Measurements from ENCODE around the gene LAG3. TPM values are rescaled to one million over a fixed set of nuclear protein-coding genes. Genes with fewer than 3 reads are reported as not detected.
A peak's percentile ranks its signal among the peaks of the same experiment; 100 is the strongest.
"Not testable (repeated sequence)": the region's sequence is repeated elsewhere in the genome, so short reads cannot be mapped to it uniquely, and the experiment has no call there.

The LAG3 gene
- total and polyA plus RNA-seq, 4 donors = 0.82 to 1.7 (median 1.4) TPM

GRCh38 chr12:6734506-6735387 is 37.6 kb upstream of the LAG3 start:
- ATAC-seq (ENCODE audit: insufficient read depth, low FRiP score) = no peak
- DNase-seq = no peak
- 73 to 84% methylated on average over 10 of the region's 10 CpGs for WGBS, 2 donors
- H3K27me3 ChIP-seq (ENCODE audit: control insufficient read depth in 3 of 3, insufficient read depth in 3 of 3, low read length in 2 of 3) = no peaks in the 10 kb centered on the region
- H3K36me3 ChIP-seq (ENCODE audit: control insufficient read depth in 4 of 4, insufficient read depth in 4 of 4, low read length in 4 of 4) = peaks cover 3 to 26% (median 22%) of the 10 kb centered on the region in 4 donors
- TF ChIP-seq, protein P1, sequence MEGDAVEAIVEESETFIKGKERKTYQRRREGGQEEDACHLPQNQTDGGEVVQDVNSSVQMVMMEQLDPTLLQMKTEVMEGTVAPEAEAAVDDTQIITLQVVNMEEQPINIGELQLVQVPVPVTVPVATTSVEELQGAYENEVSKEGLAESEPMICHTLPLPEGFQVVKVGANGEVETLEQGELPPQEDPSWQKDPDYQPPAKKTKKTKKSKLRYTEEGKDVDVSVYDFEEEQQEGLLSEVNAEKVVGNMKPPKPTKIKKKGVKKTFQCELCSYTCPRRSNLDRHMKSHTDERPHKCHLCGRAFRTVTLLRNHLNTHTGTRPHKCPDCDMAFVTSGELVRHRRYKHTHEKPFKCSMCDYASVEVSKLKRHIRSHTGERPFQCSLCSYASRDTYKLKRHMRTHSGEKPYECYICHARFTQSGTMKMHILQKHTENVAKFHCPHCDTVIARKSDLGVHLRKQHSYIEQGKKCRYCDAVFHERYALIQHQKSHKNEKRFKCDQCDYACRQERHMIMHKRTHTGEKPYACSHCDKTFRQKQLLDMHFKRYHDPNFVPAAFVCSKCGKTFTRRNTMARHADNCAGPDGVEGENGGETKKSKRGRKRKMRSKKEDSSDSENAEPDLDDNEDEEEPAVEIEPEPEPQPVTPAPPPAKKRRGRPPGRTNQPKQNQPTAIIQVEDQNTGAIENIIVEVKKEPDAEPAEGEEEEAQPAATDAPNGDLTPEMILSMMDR (IDR thresholded peaks at IDR 0.05; ENCODE audit: control extremely low read depth, extremely low read depth) = no peak
- H3K27ac ChIP-seq (ENCODE audit: low read depth in 1 of 2, low read length in 1 of 2) = no peak overlapping the region
- no peaks in the 10 kb centered on the region for H3K9me3 ChIP-seq (ENCODE audit: control insufficient read depth in 4 of 4, insufficient read depth in 3 of 4, low read length in 3 of 4)
- no peak overlapping the region for H3K9ac ChIP-seq (ENCODE audit: insufficient read depth in 1 of 2, low read length in 2 of 2)
- H3K4me3 ChIP-seq = no peak overlapping the region
- peaks cover 0 to 4% (median 0%) of the 10 kb centered on the region in 5 donors for H3K4me1 ChIP-seq (ENCODE audit: control insufficient read depth in 5 of 5, insufficient read depth in 5 of 5, low read length in 5 of 5)

GRCh38 chr12:6735448-6736191 is 36.7 kb upstream of the LAG3 start:
- peaks cover 0 to 4% (median 0%) of the 10 kb centered on the region in 5 donors for H3K4me1 ChIP-seq (ENCODE audit: control insufficient read depth in 5 of 5, insufficient read depth in 5 of 5, low read length in 5 of 5)
- H3K27ac ChIP-seq (ENCODE audit: low read depth in 1 of 2, low read length in 1 of 2) = no peak overlapping the region
- no peaks in the 10 kb centered on the region for H3K9me3 ChIP-seq (ENCODE audit: control insufficient read depth in 4 of 4, insufficient read depth in 3 of 4, low read length in 3 of 4)
- ATAC-seq (ENCODE audit: insufficient read depth, low FRiP score) (no peak), DNase-seq (peak; percentile 66 to 76 (median 67))
- H3K27me3 ChIP-seq (ENCODE audit: control insufficient read depth in 3 of 3, insufficient read depth in 3 of 3, low read length in 2 of 3) = no peaks in the 10 kb centered on the region
- peaks cover 1 to 18% (median 14%) of the 10 kb centered on the region in 4 donors for H3K36me3 ChIP-seq (ENCODE audit: control insufficient read depth in 4 of 4, insufficient read depth in 4 of 4, low read length in 4 of 4)
- TF ChIP-seq, protein P1 (IDR thresholded peaks at IDR 0.05; ENCODE audit: control extremely low read depth, extremely low read depth) = peak; percentile 72
- H3K9ac ChIP-seq (ENCODE audit: insufficient read depth in 1 of 2, low read length in 2 of 2) = no peak overlapping the region
- no peak overlapping the region for H3K4me3 ChIP-seq
- WGBS, 2 donors = 41 to 46% methylated on average over 8 of the region's 8 CpGs

DNA sequence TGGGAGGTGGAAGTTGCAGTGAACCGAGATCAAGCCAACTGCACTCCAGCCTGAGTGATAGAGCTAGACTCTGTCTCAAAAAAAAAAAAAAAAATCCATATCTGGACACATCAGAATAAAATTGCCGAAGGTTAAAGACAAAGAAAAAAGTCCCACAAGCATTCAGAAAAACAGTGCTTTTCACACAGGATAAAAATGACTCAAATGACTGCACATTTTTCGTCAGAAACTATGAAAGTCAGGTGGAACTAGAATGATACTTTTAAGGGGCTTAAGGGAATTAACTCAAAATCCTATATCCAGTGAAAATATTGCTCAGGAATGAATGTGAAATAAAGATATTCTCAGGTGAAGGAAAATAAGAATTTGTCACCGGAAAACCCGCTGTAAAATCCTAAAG is 35.6 kb upstream of the LAG3 start:
- TF ChIP-seq, protein P1 (IDR thresholded peaks at IDR 0.05; ENCODE audit: control extremely low read depth, extremely low read depth) = no peak
- H3K9me3 ChIP-seq (ENCODE audit: control insufficient read depth in 4 of 4, insufficient read depth in 3 of 4, low read length in 3 of 4) = no peaks in the 10 kb centered on the region
- 94 to 98% methylated on average over 5 of the region's 5 CpGs for WGBS, 2 donors
- peaks cover 0 to 10% (median 6%) of the 10 kb centered on the region in 4 donors for H3K36me3 ChIP-seq (ENCODE audit: control insufficient read depth in 4 of 4, insufficient read depth in 4 of 4, low read length in 4 of 4)
- DNase-seq (no peak), ATAC-seq (ENCODE audit: insufficient read depth, low FRiP score) (no peak)
- H3K27me3 ChIP-seq (ENCODE audit: control insufficient read depth in 3 of 3, insufficient read depth in 3 of 3, low read length in 2 of 3) = no peaks in the 10 kb centered on the region
- H3K4me3 ChIP-seq = no peak overlapping the region
- peaks cover 0 to 4% (median 0%) of the 10 kb centered on the region in 5 donors for H3K4me1 ChIP-seq (ENCODE audit: control insufficient read depth in 5 of 5, insufficient read depth in 5 of 5, low read length in 5 of 5)
- H3K27ac ChIP-seq (ENCODE audit: low read depth in 1 of 2, low read length in 1 of 2) = no peak overlapping the region
- no peak overlapping the region for H3K9ac ChIP-seq (ENCODE audit: insufficient read depth in 1 of 2, low read length in 2 of 2)

DNA sequence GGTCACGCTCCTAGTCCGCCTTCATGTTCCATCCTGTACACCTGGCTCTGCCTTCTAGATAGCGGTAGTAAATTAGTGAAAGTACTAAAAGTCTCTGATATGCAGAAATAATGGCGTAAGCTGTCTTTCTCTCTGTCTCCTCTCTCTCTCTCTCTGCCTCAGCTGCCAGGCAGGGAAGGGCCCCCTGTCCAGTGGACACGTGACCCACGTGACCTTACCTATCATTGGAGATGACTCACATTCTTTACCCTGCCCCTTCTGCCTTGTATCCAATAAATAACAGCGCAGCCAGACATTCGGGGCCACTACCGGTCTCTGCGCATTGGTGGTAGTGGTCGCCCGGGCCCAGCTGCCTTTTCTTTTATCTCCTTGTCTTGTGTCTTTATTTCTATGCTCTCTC is 30.2 kb upstream of the LAG3 start:
- not testable (repeated sequence) for H3K27me3 ChIP-seq (ENCODE audit: control insufficient read depth in 3 of 3, insufficient read depth in 3 of 3, low read length in 2 of 3); H3K27ac ChIP-seq (ENCODE audit: low read depth in 1 of 2, low read length in 1 of 2); H3K4me3 ChIP-seq; H3K9ac ChIP-seq (ENCODE audit: insufficient read depth in 1 of 2, low read length in 2 of 2); H3K4me1 ChIP-seq (ENCODE audit: control insufficient read depth in 5 of 5, insufficient read depth in 5 of 5, low read length in 5 of 5); DNase-seq; ATAC-seq (ENCODE audit: insufficient read depth, low FRiP score); H3K36me3 ChIP-seq (ENCODE audit: control insufficient read depth in 4 of 4, insufficient read depth in 4 of 4, low read length in 4 of 4); H3K9me3 ChIP-seq (ENCODE audit: control insufficient read depth in 4 of 4, insufficient read depth in 3 of 4, low read length in 3 of 4)
- WGBS, 2 donors = 82 to 86% methylated on average over 11 to 12 of the region's 12 CpGs
